IgD-negative memory B cell (primary cell): Measurements from ENCODE around the gene RFFL. TPM values are rescaled to one million over a fixed set of nuclear protein-coding genes. Genes with fewer than 3 reads are reported as not detected.

Experiments used
- H3K27ac Mint-ChIP-seq, 3 donors: one replicate each; pipeline ENCODE4 v1.8.0; 2020 to 2022; ENCODE audit warnings: mild to moderate bottlenecking in 3 of 3, mixed read lengths in 3 of 3, moderate library complexity in 1 of 3
- H3K27me3 Mint-ChIP-seq: one replicate; pipeline ENCODE4 v1.8.0; 2021; ENCODE audit warnings: mixed read lengths
- H3K36me3 Mint-ChIP-seq: one replicate; pipeline ENCODE4 v1.8.0; 2020; ENCODE audit warnings: mild to moderate bottlenecking, mixed read lengths
- H3K4me1 Mint-ChIP-seq, 3 donors: one replicate each; pipeline ENCODE4 v1.8.0; 2020 to 2022; ENCODE audit warnings: mixed read lengths in 3 of 3, mild to moderate bottlenecking in 1 of 3
- H3K4me3 Mint-ChIP-seq, 4 donors: one replicate each; pipeline ENCODE4 v1.8.0; 2020 to 2022; ENCODE audit warnings: mild to moderate bottlenecking in 4 of 4, mixed read lengths in 4 of 4, moderate library complexity in 3 of 4
- H3K9me3 Mint-ChIP-seq, 3 donors: one replicate each; pipeline ENCODE4 v1.8.0; 2020 to 2021; ENCODE audit warnings: mixed read lengths in 3 of 3, mild to moderate bottlenecking in 1 of 3
- polyA plus RNA-seq: library from polyadenylated mRNA; unstranded; fragments of 300-500 nt; fragmentation: Illumina TruSeq; gene quantifications from one replicate; pipeline ENCODE4 v1.2.3, GENCODE V29; 2021

RFFL gene
- polyA plus RNA-seq, 1 donor from 2014 or later = 28.9 TPM

DNA sequence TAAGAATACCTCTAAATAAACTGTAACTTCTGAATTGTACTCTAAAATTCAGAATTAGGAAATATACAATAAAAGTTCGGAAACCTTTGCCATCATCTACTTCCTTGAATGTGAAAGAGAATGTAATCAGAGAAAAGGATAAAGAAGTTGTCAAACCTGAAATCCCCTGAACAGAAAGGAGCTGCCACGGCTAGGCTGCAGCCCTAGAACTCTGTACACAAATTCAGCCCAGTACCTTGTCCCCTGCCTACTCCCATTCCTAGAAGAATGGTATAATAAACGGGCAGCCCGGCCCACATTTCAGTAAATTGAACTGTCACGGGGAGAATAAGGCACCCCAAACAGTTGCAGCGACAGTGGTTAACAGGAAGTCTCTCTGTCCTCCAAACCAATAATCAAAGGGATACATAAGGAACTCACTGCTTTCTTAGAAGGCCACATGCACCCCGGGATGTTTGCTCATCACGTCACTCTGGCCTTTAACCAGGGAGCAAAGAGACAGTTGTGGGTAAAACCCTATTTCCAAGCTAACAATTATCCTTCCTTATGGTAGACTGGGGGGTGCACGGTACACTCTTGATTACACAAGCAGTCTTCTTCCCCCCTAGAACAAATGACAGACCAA, 24.3 kb upstream of the RFFL start:
- Mint-ChIP-seq H3K36me3 (peaks cover 2% of the 10 kb centered on the region), H3K4me3 (peak overlapping the region; percentile 94 to 99 (median 98)), H3K9me3 (no peaks in the 10 kb centered on the region), H3K27ac (peak overlapping the region; percentile 97 to 100 (median 99)), H3K4me1 (peaks cover 23 to 33% (median 29%) of the 10 kb centered on the region in 3 donors), H3K27me3 (no peaks in the 10 kb centered on the region)

DNA sequence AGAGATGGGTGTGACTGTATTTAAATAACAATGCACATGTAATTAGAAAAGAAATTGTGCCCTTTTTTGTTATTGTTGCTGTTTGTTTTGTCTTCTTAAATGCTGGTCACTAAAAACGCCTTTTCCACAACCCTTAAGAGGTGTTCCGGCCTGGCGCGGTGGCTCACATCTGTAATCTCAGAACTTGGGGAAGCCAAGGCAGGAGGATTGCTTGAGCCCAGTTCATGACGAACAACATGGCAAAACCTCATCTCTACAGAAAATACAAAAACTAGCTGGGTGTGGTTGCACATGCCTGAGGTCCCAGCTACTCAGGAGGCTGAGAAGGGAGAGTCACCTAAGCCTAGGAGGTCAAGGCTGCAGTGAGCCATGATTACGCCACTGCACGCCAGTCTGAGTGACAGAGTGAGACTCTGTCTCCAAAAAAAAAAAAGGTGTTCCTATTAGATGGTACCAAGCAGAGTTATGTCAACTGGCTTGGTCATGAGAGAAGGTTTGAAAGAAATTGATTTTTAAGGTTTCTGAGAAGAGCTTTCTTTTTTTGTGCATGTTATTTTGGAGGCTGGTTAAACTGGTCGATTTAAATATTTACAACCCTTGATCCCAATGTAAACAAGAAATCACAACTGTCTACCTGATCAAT, 23.5 kb upstream of the RFFL start:
- peaks cover 31 to 41% (median 36%) of the 10 kb centered on the region in 3 donors for H3K4me1 Mint-ChIP-seq
- H3K4me3 Mint-ChIP-seq = peak overlapping the region; percentile 94 to 99 (median 98)
- H3K27ac Mint-ChIP-seq = peak overlapping the region; percentile 97 to 100 (median 99)
- peaks cover 2% of the 10 kb centered on the region for H3K36me3 Mint-ChIP-seq
- no peaks in the 10 kb centered on the region for H3K9me3 Mint-ChIP-seq
- no peaks in the 10 kb centered on the region for H3K27me3 Mint-ChIP-seq

DNA sequence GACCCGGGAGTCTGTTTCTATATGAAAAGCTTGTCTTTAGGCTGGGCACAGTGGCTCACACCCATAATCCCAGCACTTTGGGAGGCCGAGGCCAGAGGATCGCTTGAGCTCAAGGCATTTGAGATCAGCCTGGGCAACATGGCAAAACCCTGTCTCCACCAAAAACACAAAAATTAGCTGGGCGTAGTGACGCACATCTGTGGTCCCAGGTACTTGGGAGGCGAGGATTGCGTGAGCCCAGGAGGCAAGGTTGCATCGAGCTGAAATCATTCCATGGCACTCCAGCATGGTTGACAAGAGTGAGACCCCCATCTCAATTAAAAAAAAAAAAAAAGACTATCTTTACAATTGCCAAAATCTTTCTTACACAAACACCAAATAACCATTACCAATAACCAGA, 22.7 kb upstream of the RFFL start:
- peaks cover 36 to 45% (median 44%) of the 10 kb centered on the region in 3 donors for H3K4me1 Mint-ChIP-seq
- H3K36me3 Mint-ChIP-seq = peaks cover 2% of the 10 kb centered on the region
- no peaks in the 10 kb centered on the region for H3K27me3 Mint-ChIP-seq
- H3K9me3 Mint-ChIP-seq = no peaks in the 10 kb centered on the region
- peak overlapping the region in 2 of 3 donors; percentile 8 to 99 for H3K27ac Mint-ChIP-seq
- peak overlapping the region in 1 of 4 donors; percentile 98 for H3K4me3 Mint-ChIP-seq

DNA sequence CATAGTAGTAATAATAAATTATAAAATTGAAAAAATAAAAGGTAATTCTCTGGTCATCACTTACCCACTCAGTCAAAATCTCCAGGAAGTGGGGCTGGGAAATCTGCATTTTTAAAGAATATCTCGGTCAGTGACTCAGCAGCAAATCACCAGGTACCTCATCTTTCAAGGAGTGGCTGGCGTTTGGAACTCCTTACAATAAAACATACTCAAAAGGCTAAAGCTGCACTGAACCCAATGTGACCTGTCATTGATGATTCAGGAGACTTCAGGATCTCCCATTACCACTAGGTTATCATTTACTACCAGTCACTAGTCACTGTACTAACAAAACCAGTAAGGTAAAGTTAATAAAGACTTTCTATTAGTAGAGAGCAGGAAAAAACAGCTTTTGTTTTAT, 21.5 kb upstream of the RFFL start:
- Mint-ChIP-seq H3K9me3 (no peaks in the 10 kb centered on the region), H3K36me3 (peaks cover 2% of the 10 kb centered on the region), H3K27ac (peak overlapping the region in 1 of 3 donors; percentile 34), H3K4me1 (peaks cover 42 to 55% (median 55%) of the 10 kb centered on the region in 3 donors), H3K27me3 (no peaks in the 10 kb centered on the region), H3K4me3 (peak overlapping the region in 1 of 4 donors; percentile 69)

DNA sequence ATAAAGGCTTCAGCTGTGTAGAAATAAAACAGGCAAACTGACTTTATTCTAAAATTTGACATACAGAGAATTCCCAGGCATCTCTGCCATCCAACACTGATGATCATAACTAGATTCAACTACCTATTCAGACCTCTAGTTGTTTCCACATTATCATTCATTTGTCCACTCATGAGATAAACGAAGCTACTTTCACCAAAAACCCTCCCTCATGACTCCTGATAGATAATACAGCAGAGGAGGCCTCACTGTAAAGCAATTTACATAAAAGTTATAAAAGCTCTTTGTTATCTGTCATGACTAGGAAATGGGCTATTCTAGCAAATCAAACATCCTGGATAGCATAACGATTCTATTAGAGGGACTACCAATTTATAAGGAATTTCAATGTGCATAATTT, 19.6 kb upstream of the RFFL start:
- peak overlapping the region in 2 of 4 donors; percentile 44 to 64 for H3K4me3 Mint-ChIP-seq
- H3K4me1 Mint-ChIP-seq = peaks cover 39 to 58% (median 57%) of the 10 kb centered on the region in 3 donors
- no peaks in the 10 kb centered on the region for H3K27me3 Mint-ChIP-seq
- no peaks in the 10 kb centered on the region for H3K9me3 Mint-ChIP-seq
- H3K27ac Mint-ChIP-seq = peak overlapping the region in 2 of 3 donors; percentile 4 to 19
- peaks cover 2% of the 10 kb centered on the region for H3K36me3 Mint-ChIP-seq

DNA sequence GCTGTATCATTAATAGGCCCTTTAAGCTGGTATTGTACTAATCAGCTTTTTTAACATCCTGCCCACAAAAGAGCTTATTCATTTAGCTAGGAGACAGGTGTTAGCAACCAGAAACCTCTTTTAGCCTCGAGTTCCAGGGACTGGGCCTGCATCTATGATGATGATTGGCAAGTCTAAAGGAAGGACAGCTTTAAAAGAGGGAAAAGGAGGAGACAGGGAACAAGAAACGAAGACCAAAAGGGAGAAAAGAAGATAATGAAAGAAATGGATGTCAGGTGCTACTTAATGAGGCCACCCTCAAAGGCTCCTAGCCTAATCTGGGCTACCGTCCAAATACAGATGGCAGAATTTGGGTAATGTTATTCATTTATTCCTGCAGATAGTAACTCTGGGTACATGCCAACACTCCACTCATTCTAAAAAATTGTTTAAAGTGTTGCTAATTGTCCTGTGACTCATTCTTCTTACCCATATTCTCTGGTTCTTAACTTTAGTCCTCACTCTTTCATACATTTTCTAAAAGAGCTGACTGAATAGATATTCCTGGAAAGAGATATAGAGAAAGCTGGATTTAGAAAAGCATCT, 18.7 kb upstream of the RFFL start:
- Mint-ChIP-seq H3K27ac (peak overlapping the region; percentile 4 to 95 (median 19)), H3K27me3 (no peaks in the 10 kb centered on the region), H3K36me3 (peaks cover 2% of the 10 kb centered on the region), H3K4me1 (peaks cover 32 to 49% (median 48%) of the 10 kb centered on the region in 3 donors), H3K4me3 (peak overlapping the region in 3 of 4 donors; percentile 38 to 64 (median 44)), H3K9me3 (no peaks in the 10 kb centered on the region)

DNA sequence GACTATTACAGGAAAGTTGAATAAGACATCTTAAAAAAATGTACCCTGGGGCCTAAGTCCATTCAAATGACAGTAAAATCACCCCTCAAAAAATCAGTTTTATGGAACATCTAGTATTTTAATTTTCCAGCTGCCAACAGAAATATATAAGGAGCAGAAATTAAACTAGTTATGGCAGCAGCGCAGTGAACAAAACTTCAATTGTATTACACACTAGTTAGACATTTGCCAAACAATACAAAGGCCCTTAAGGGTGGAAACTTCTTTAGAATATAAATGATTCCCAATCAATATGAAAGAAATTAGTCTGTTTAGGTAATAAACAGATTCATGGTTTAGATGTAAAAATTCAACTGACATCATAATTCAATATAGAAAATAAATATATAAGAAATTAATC, 18.1 kb upstream of the RFFL start:
- Mint-ChIP-seq H3K27ac (no peak overlapping the region), H3K4me3 (peak overlapping the region in 1 of 4 donors; percentile 44), H3K27me3 (no peaks in the 10 kb centered on the region), H3K4me1 (peaks cover 32 to 47% (median 43%) of the 10 kb centered on the region in 3 donors), H3K36me3 (peaks cover 2% of the 10 kb centered on the region), H3K9me3 (no peaks in the 10 kb centered on the region)

DNA sequence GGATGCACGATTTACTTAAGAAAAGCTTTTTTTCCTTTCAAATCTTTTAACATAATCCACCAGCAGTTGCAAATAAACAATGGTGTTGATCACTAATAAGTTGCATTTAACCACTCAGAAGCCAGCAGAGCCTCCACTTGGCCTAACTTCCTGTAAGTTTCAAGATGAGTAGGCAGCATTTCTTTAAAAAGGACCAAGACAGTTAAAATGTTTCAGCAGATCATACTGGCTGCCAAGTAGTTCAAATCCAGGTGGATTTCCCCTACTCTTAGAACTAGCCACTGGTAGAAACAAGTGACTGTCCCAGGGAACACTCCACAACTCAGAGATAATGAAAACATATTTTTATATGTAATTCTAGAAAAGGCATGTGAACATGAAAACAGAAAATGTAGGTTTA, 17.0 kb upstream of the RFFL start:
- H3K27ac Mint-ChIP-seq = peak overlapping the region in 2 of 3 donors; percentile 9 to 74
- peak overlapping the region in 2 of 4 donors; percentile 49 to 73 for H3K4me3 Mint-ChIP-seq
- H3K27me3 Mint-ChIP-seq = no peaks in the 10 kb centered on the region
- peaks cover 2% of the 10 kb centered on the region for H3K36me3 Mint-ChIP-seq
- H3K4me1 Mint-ChIP-seq = peaks cover 29 to 41% (median 40%) of the 10 kb centered on the region in 3 donors
- no peaks in the 10 kb centered on the region for H3K9me3 Mint-ChIP-seq

DNA sequence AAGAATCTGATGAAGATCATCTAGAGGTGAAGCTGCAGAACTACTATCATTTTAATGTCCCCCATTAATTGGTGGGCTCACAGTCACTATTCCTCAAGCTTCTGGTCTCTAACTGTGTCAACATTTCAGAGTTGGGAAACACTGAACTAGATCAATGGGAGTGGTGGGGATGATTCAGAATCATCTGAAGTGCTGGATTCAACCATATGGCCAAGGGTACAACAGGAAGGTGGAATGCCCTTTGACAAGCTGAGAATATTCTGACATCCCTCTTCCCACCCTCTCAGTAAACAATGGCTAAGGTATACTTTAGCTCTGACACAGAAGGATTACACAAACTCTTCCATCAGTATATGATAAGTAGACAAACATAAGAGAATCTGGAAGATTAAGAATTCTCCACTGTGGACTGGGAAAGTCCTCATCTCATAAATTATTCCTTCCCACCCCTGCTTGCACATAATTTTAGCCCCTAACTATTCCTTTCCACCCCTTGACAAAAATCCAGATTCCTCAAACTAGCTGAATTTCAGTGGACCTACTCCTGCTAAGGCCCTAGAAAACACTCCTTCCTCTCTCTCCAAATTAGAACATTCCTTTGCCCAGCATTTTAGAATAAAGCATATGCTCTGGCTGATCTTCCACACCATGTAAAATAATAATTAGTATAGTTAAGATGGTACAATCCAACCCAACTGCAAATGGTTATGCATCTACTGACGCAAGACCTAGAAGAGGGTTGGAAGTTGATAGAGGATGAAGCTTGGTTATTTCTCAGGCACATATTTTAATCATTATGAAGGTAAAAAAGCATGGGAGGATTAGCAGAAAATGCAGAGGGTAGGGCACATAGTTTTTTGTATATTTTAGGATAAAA, 16.3 kb upstream of the RFFL start:
- peak overlapping the region in 2 of 3 donors; percentile 9 to 74 for H3K27ac Mint-ChIP-seq
- no peaks in the 10 kb centered on the region for H3K9me3 Mint-ChIP-seq
- no peaks in the 10 kb centered on the region for H3K36me3 Mint-ChIP-seq
- H3K4me3 Mint-ChIP-seq = peak overlapping the region in 1 of 4 donors; percentile 49
- no peaks in the 10 kb centered on the region for H3K27me3 Mint-ChIP-seq
- peaks cover 29 to 49% (median 43%) of the 10 kb centered on the region in 3 donors for H3K4me1 Mint-ChIP-seq

DNA sequence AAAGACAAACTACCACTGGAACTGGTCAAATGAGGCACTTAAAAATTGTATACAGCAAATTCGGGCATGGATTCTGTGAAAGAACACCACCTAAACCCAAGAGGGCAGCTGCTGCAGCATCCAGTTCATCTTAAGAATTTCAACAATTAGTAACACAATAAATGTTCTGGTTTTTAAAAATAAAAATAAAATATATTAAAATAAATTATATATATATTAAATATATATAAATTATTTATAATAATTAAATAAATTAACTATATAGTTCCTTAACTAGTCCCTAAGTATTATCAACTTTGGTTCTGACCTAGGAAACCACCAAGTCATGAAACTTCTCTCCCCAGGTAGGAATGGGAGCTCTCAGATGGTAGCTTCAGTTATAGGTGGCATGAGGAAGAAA, 13.4 kb upstream of the RFFL start:
- no peaks in the 10 kb centered on the region for H3K9me3 Mint-ChIP-seq
- no peak overlapping the region for H3K4me3 Mint-ChIP-seq
- H3K27ac Mint-ChIP-seq = peak overlapping the region in 1 of 3 donors; percentile 23
- peaks cover 26 to 53% (median 50%) of the 10 kb centered on the region in 3 donors for H3K4me1 Mint-ChIP-seq
- H3K27me3 Mint-ChIP-seq = no peaks in the 10 kb centered on the region
- no peaks in the 10 kb centered on the region for H3K36me3 Mint-ChIP-seq

DNA sequence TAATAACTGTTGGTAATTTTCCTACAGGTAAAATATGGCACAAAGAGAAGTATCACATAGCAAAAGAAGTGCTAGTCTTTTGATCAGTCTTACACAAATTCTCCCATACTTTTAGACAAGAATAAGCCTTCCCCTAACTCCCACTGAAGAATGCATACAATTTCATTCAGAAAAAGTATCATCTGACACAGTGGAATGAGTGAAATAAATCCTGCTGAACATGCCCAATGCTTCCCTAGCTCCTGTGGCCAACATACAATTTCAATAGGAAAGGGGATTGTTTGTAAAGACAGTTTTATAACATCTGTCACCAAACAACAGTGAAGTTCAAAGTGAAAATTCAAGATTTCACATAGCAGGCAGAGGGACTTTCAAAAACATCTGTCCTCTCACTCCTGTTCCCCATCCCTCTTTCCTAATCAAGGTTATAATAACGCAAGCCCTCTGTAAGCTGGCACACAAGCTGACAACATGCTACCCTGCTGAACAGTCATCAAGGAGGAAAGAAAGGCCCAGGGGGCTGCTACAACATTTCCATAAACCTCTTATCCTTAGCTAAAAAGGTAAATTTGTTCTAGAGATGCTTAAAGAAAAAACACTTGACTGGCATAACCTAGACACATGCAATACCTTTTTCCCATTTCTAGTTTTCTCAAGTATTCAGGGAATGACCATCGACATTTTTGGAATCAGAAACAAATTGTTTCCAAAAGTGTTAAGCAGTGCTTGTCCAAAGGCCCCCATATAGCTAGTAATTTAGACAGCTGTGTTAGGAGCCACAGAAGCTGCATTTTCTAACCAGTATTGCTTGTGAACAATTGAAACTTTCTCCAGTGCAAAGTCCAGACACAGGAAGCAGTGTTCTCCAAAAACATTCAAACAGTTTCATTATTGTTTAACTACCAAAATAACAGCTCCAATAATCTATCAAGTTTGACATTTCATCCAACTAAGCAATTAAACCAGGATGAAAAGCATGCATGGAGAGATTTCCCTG, 11.5 kb upstream of the RFFL start:
- no peaks in the 10 kb centered on the region for H3K9me3 Mint-ChIP-seq
- H3K36me3 Mint-ChIP-seq = no peaks in the 10 kb centered on the region
- H3K27me3 Mint-ChIP-seq = no peaks in the 10 kb centered on the region
- peak overlapping the region in 1 of 3 donors; percentile 36 for H3K27ac Mint-ChIP-seq
- peaks cover 16 to 38% (median 37%) of the 10 kb centered on the region in 3 donors for H3K4me1 Mint-ChIP-seq
- no peak overlapping the region for H3K4me3 Mint-ChIP-seq

DNA sequence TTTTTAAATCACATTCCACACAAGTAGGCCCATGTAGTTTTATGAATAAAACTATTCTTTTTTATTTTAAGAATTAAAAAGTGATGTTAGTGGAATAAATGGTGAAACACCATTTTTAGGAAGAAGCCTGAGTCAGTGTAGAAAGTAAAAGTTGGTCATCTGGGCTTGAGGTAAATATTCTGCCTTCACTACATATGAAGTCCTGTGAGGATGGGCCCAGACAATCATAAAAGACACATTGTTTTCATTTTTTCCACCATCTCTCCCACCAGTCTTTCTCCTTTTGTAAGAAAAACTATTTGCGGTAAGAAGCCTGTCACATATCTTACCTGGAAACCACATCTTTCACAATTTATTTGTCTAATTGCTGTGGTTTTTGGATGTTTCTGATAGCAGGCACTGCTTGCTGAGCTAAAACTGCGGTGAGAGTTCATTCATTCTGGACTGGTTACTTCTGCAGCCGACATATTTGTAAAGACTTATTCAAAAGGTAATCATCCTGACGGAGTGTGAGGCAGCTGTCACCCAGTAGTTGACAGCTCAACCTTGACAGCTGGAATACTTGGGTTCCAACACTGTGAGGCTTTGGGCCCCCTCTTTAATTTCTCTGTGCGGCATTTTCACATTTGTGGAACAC, 10.6 kb upstream of the RFFL start:
- no peaks in the 10 kb centered on the region for H3K27me3 Mint-ChIP-seq
- H3K36me3 Mint-ChIP-seq = no peaks in the 10 kb centered on the region
- H3K4me1 Mint-ChIP-seq = peaks cover 24 to 42% (median 38%) of the 10 kb centered on the region in 3 donors
- peak overlapping the region in 1 of 3 donors; percentile 36 for H3K27ac Mint-ChIP-seq
- H3K9me3 Mint-ChIP-seq = no peaks in the 10 kb centered on the region
- peak overlapping the region in 1 of 4 donors; percentile 10 for H3K4me3 Mint-ChIP-seq

DNA sequence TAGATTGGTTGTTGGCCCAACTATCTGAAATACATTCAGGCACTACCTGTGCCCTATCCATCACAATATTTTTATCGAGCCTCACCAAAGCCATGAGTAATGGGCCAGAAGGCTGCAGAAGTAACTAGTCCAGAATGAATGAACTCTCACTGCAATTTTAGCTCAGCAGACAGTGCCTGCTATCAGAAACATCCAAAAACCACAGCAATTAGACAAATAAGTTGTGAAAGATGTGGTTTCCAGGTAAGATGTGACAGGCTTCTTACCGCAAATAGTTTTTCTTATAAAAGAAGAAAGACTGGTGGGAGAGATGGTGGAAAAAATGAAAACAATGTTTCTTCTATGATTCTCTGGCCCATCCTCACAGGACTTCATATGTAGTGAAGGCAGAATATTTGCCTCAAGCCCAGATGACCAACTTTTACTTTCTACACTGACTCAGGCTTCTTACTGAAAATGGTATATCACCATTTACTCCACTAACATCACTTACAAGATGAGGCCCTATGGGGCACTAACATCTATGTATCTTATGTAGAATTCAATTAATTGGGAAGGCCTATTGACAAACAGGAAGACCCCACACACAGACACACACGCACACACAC, 9.8 kb upstream of the RFFL start:
- Mint-ChIP-seq H3K27ac (peak overlapping the region in 1 of 3 donors; percentile 29), H3K4me1 (peaks cover 27 to 48% (median 41%) of the 10 kb centered on the region in 3 donors), H3K9me3 (no peaks in the 10 kb centered on the region), H3K36me3 (no peaks in the 10 kb centered on the region), H3K27me3 (no peaks in the 10 kb centered on the region), H3K4me3 (peak overlapping the region in 1 of 4 donors; percentile 71)
